Upper lobe of left lung (tissue), 6 donors: Measurements from ENCODE around the gene SMIM13. TPM values are rescaled to one million over a fixed set of nuclear protein-coding genes. Genes with fewer than 3 reads are reported as not detected.

ENCODE experiments used
- ATAC-seq, 2 donors: fragments of 200-7000 bp; cut with Tn5 transposase; one replicate each; pipeline ENCODE4 v1.9.1; 2022; ENCODE audit warnings: mild to moderate bottlenecking in 2 of 2, moderate library complexity in 2 of 2; ENCODE audit not compliant: low FRiP score in 2 of 2
- DNase-seq, 2 donors: peaks; one replicate each; pipeline ENCODE4 v3.0.0-alpha.2; 2019 to 2020
- H3K27ac ChIP-seq, 4 donors: fragments of 200-600 bp; sonication (generic); one replicate each; pipeline ENCODE4 v1.5.1; 2016 to 2019
- H3K27me3 ChIP-seq, 4 donors: fragments of 200-600 bp; sonication (generic); one replicate each; pipeline ENCODE4 v1.5.1; 2017 to 2019
- H3K36me3 ChIP-seq, 4 donors: fragments of 200-600 bp; sonication (generic); one replicate each; pipeline ENCODE4 v1.5.1; 2016 to 2019
- H3K4me1 ChIP-seq, 4 donors: fragments of 200-600 bp; sonication (generic); one replicate each; pipeline ENCODE4 v1.5.1; 2018 to 2019
- H3K4me3 ChIP-seq, 4 donors: fragments of 200-600 bp; sonication (generic); one replicate each; pipeline ENCODE4 v1.5.1; 2017 to 2019; ENCODE audit warnings: mild to moderate bottlenecking in 2 of 4, moderate library complexity in 1 of 4
- H3K9me3 ChIP-seq, 4 donors: fragments of 200-600 bp; sonication (generic); one replicate each; pipeline ENCODE4 v1.5.1; 2018 to 2019
- EP300 ChIP-seq, 4 donors: sonication (generic); formaldehyde crosslinking; IDR thresholded peaks; one replicate each; pipeline ENCODE4 v1.5.1; 2017; ENCODE audit warnings: antibody characterized with exemption in 4 of 4, control low read depth in 2 of 4
- POLR2A ChIP-seq, 4 donors: fragments of 450-650 bp; IDR thresholded peaks; one replicate each; pipeline ENCODE4 v1.5.1; 2016 to 2017; ENCODE audit warnings: antibody characterized with exemption in 4 of 4, mild to moderate bottlenecking in 2 of 4
- POLR2AphosphoS5 ChIP-seq, 2 donors: sonication (generic); formaldehyde crosslinking; IDR thresholded peaks; one replicate each; pipeline ENCODE4 v1.5.1; 2017; ENCODE audit warnings: antibody characterized with exemption in 2 of 2
- WGBS, 2 donors: methylation state at CpG; one replicate each; pipeline ENCODE4 v1.1.5; 2017 to 2018; 5-methylcytosine and 5-hydroxymethylcytosine counted together
- total RNA-seq, 6 donors: library from RNA; depleted of rRNA in 4 of 6; stranded (reverse); fragments of >200 nt in 4 of 6; gene quantifications; one replicate each; pipeline versions ENCODE4 v1.1.0 to v1.2.1, GENCODE V29; 2016 to 2021
- TF ChIP-seq, protein P1 (sequence below), 6 experiments: fragments of 450-650 bp in 4 of 6; fragments of 200-600 bp in 2 of 6; sonication (generic) in 2 of 6; IDR thresholded peaks; one replicate each; pipeline ENCODE4 v1.5.1; 2016 to 2019; ENCODE audit warnings: antibody characterized with exemption in 6 of 6
- donor health status: DM: no; HTN: no; CAD: no; lungs with moderate emphysema.
- donor health status: DM: no; HTN: yes; CAD: no; lungs with severe emphysema.

Gene SMIM13
- total RNA-seq, 6 donors from 2014 or later = 1.0 to 9.6 (median 6.3) TPM

DNA sequence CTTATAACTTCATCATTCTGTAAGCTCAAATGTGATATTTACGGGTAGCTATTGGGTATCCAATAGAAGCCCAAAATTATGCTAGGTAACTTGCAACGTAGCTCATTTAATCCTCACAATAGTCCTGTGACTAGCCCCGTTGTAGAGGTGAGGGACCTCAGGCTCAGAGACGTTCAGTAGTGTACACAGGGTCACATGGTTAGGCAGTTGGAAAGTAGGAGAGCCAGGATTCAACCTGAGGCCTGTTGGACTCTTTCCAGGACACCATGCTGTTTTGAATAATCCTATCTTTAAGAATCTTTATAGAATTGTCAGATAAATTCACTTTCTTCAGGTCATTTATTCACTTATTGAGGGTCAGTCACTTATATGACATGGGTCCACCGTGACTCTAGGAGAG lies 40.3 kb upstream of the SMIM13 start:
- H3K36me3 ChIP-seq = no peaks in the 10 kb centered on the region
- no peak for DNase-seq
- WGBS, 2 donors = 75 to 87% methylated on average over 5 of the region's 5 CpGs
- H3K9me3 ChIP-seq = no peaks in the 10 kb centered on the region
- no peak for TF ChIP-seq POLR2A (IDR thresholded peaks at IDR 0.05)
- TF ChIP-seq EP300 (IDR thresholded peaks at IDR 0.05) = no peak
- TF ChIP-seq POLR2AphosphoS5 (IDR thresholded peaks at IDR 0.05) = no peak
- TF ChIP-seq, protein P1, sequence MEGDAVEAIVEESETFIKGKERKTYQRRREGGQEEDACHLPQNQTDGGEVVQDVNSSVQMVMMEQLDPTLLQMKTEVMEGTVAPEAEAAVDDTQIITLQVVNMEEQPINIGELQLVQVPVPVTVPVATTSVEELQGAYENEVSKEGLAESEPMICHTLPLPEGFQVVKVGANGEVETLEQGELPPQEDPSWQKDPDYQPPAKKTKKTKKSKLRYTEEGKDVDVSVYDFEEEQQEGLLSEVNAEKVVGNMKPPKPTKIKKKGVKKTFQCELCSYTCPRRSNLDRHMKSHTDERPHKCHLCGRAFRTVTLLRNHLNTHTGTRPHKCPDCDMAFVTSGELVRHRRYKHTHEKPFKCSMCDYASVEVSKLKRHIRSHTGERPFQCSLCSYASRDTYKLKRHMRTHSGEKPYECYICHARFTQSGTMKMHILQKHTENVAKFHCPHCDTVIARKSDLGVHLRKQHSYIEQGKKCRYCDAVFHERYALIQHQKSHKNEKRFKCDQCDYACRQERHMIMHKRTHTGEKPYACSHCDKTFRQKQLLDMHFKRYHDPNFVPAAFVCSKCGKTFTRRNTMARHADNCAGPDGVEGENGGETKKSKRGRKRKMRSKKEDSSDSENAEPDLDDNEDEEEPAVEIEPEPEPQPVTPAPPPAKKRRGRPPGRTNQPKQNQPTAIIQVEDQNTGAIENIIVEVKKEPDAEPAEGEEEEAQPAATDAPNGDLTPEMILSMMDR (IDR thresholded peaks at IDR 0.05) = no peak
- no peaks in the 10 kb centered on the region for H3K4me1 ChIP-seq
- ATAC-seq = no peak
- no peaks in the 10 kb centered on the region for H3K27me3 ChIP-seq
- no peak overlapping the region for H3K27ac ChIP-seq
- H3K4me3 ChIP-seq = no peak overlapping the region

DNA sequence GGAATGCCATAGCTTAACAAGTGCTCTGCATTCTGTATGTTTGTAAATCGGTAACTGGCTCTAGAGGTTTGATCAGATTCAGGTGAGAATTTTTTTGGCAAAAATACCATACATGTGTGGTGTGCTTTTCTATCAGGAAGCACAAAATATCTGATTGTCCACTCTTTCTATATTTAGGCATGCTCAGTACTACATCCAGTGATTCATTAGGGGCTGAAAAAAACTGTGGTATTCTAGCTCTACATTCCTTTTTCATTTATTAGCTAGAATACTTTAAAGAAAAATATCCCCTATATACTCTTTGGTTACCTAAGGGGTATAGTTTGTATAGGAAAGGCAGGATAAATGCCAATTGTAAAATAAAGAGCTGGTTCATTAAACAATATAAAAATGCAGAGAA lies 38.9 kb upstream of the SMIM13 start:
- Histone ChIP-seq H3K9me3 (no peaks in the 10 kb centered on the region), H3K27me3 (no peaks in the 10 kb centered on the region), H3K4me3 (no peak overlapping the region), H3K4me1 (no peaks in the 10 kb centered on the region), H3K36me3 (no peaks in the 10 kb centered on the region), H3K27ac (no peak overlapping the region)
- DNase-seq = no peak
- no peak for ATAC-seq
- WGBS, 2 donors = 88 to 90% methylated on average over 1 of the region's 1 CpG
- TF ChIP-seq, protein P1 (IDR thresholded peaks at IDR 0.05) = no peak
- no peak for TF ChIP-seq EP300 (IDR thresholded peaks at IDR 0.05)
- no peak for TF ChIP-seq POLR2AphosphoS5 (IDR thresholded peaks at IDR 0.05)
- TF ChIP-seq POLR2A (IDR thresholded peaks at IDR 0.05) = no peak

DNA sequence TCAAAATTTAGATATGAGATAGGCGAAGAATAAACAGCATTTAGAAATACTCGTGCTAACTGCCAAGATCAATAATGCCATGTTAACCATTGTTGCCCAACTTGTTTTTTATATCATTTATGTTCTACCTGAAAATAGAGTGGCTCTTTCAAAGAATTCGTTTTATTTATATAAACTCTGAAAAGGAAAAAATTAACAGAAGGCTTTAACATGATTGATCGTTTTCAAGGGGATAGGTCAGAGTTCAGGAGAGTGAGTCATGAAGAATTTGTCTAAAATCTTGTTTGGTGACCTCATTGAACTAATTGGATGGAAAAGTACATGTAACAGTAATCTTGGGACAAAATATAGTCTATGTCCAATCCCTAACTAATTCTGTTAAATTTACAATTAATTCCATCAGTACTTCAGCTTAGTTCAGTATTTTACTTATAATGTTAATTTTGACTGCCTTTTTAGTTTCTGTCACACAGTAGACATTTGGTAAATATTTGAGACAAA lies 38.5 kb upstream of the SMIM13 start:
- 49 to 55% methylated on average over 4 of the region's 4 CpGs for WGBS, 2 donors
- Histone ChIP-seq H3K9me3 (no peaks in the 10 kb centered on the region), H3K27me3 (no peaks in the 10 kb centered on the region), H3K27ac (no peak overlapping the region), H3K4me1 (no peaks in the 10 kb centered on the region), H3K36me3 (no peaks in the 10 kb centered on the region), H3K4me3 (no peak overlapping the region)
- no peak for DNase-seq
- no peak for ATAC-seq
- TF ChIP-seq POLR2A (IDR thresholded peaks at IDR 0.05) = no peak
- TF ChIP-seq POLR2AphosphoS5 (IDR thresholded peaks at IDR 0.05) = no peak
- TF ChIP-seq, protein P1 (IDR thresholded peaks at IDR 0.05) = no peak
- no peak for TF ChIP-seq EP300 (IDR thresholded peaks at IDR 0.05)

DNA sequence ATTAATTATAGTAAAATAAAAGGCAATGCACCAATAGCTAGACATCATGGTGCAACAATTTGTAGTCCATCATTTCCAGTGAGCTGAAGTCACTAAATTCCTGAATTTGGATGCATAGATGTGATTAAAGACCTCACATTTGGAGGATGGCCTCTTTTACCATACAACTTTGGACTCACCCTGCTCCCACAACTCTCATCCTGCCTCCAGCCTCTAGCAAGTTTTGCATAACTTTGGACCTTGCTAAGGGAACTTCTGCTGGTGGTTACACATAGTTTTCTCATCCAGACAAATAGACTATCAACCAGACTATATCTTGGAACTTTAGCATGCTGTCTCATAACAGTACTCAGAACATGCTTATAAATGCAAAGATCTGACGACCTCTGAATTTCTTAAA lies 36.8 kb upstream of the SMIM13 start:
- Histone ChIP-seq H3K27ac (no peak overlapping the region), H3K4me1 (no peaks in the 10 kb centered on the region), H3K27me3 (no peaks in the 10 kb centered on the region), H3K36me3 (no peaks in the 10 kb centered on the region), H3K4me3 (no peak overlapping the region), H3K9me3 (no peaks in the 10 kb centered on the region)
- ATAC-seq (no peak), DNase-seq (no peak)
- no peak for TF ChIP-seq POLR2A (IDR thresholded peaks at IDR 0.05)
- TF ChIP-seq POLR2AphosphoS5 (IDR thresholded peaks at IDR 0.05) = no peak
- no peak for TF ChIP-seq EP300 (IDR thresholded peaks at IDR 0.05)
- TF ChIP-seq, protein P1 (IDR thresholded peaks at IDR 0.05) = no peak
- 88 to 92% methylated on average over 1 of the region's 1 CpG for WGBS, 2 donors

DNA sequence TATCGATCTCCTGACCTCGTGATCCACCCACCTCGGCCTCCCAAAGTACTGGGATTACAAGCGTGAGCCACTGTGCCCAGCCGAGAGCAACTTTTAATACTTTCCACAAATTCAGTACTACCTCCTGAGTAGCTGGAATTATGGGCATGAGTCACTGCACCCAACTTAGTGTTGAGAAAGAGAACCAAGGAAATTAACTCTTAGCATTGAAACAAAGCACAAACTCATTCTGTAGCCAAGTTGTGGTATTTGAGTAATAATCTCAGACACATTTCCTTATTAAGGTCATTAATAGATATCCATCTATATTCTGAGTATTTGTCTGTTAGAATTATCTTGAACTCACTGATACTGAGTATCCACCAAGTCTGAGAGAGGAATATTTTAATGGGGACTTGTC lies 35.2 kb upstream of the SMIM13 start:
- 94 to 96% methylated on average over 5 of the region's 5 CpGs for WGBS, 2 donors
- TF ChIP-seq POLR2A (IDR thresholded peaks at IDR 0.05) = no peak
- no peak for TF ChIP-seq EP300 (IDR thresholded peaks at IDR 0.05)
- TF ChIP-seq, protein P1 (IDR thresholded peaks at IDR 0.05) = no peak
- TF ChIP-seq POLR2AphosphoS5 (IDR thresholded peaks at IDR 0.05) = no peak
- Histone ChIP-seq H3K9me3 (no peaks in the 10 kb centered on the region), H3K4me3 (no peak overlapping the region), H3K4me1 (no peaks in the 10 kb centered on the region), H3K27ac (no peak overlapping the region), H3K36me3 (no peaks in the 10 kb centered on the region), H3K27me3 (no peaks in the 10 kb centered on the region)
- ATAC-seq (no peak), DNase-seq (no peak)
